Thyroid gland (tissue), 4 donors: ENCODE measurements around the gene HSD17B4.

Source experiments
- CTCF ChIP-seq, 6 experiments: fragments of 200-600 bp in 3 of 6; fragments of 450-650 bp in 3 of 6; sonication (generic) in 3 of 6; IDR thresholded peaks; one replicate each; pipeline ENCODE4 v1.5.1; 2016 to 2019; ENCODE audit warnings: antibody characterized with exemption in 6 of 6, mild to moderate bottlenecking in 2 of 6, inconsistent platforms in 1 of 6, moderate library complexity in 1 of 6
- POLR2A ChIP-seq, 2 donors: fragments of 450-650 bp; IDR thresholded peaks; one replicate each; pipeline ENCODE4 v1.6.1; 2017; ENCODE audit warnings: antibody characterized with exemption in 2 of 2, mild to moderate bottlenecking in 2 of 2, moderate library complexity in 1 of 2

- TF ChIP-seq POLR2A (IDR thresholded peaks at IDR 0.05) (no peak), CTCF (IDR thresholded peaks at IDR 0.05) (no peak)
These were observed 13.1 kb upstream of the HSD17B4 start for GRCh38 chr5:119439140-119439631.
